ENCODE data around the gene SLC2A4RG. TPM values are rescaled to one million over a fixed set of nuclear protein-coding genes. Genes with fewer than 3 reads are reported as not detected.

SLC2A4RG gene
- total RNA-seq, 2 experiments from 2014 or later = 123 to 125 TPM

GRCh38 chr20:63702751-63703470 lies 36.7 kb upstream of the SLC2A4RG start:
- Mint-ChIP-seq H3K36me3 (ENCODE audit: low read depth) (peaks cover 27% of the 10 kb centered on the region), H3K4me1 (ENCODE audit: low read depth) (peaks cover 15% of the 10 kb centered on the region), H3K27me3 (no peaks in the 10 kb centered on the region), H3K9me3 (no peaks in the 10 kb centered on the region), H3K4me3 (no peak overlapping the region), H3K27ac (no peak overlapping the region)
- DNase-seq (peak in 1 of 14 experiments; percentile 16), ATAC-seq (ENCODE audit: poor library complexity) (no peak)
- intact Hi-C loops (cut with DNase I, micrococcal nuclease) = loop anchor here in 1 of 2 experiments (10.0 kb wide), 1 partner anchor 272 kb away; the partner anchor contains the start of gene SAMD10
- POLR2A ChIA-PET = no interaction called here
- no peaks in the 10 kb centered on the region for H3K9me3 ChIP-seq (ENCODE audit: control insufficient read depth in 1 of 2, insufficient read depth in 1 of 2, low read length in 2 of 2)
- no peak overlapping the region for H3K4me3 ChIP-seq (ENCODE audit: low read length)
- no peaks in the 10 kb centered on the region for H3K27me3 ChIP-seq (ENCODE audit: control insufficient read depth in 1 of 2, insufficient read depth in 2 of 2, low read length in 2 of 2)
- no peak overlapping the region for H3K27ac ChIP-seq (ENCODE audit: low read depth in 1 of 2, low read length in 2 of 2)
- peaks cover 53% of the 10 kb centered on the region for H3K4me1 ChIP-seq (ENCODE audit: insufficient read depth, low read length)
- CTCF ChIA-PET = no interaction called here
- TF ChIP-seq CTCF (IDR thresholded peaks at IDR 0.05) = no peak
- H3K36me3 ChIP-seq (ENCODE audit: insufficient read depth, low read length) = peaks cover 41% of the 10 kb centered on the region

- no peak overlapping the region for H3K27ac Mint-ChIP-seq
- CTCF ChIA-PET = no interaction called here
- H3K4me1 ChIP-seq (ENCODE audit: insufficient read depth, low read length) = peaks cover 52% of the 10 kb centered on the region
Measured at GRCh38 chr20:63703471-63703975, 36.1 kb upstream of the SLC2A4RG start.

More at GRCh38 chr20:63703471-63703975, 36.1 kb upstream of the SLC2A4RG start:
- Histone ChIP-seq H3K27me3 (ENCODE audit: control insufficient read depth in 1 of 2, insufficient read depth in 2 of 2, low read length in 2 of 2) (no peaks in the 10 kb centered on the region), H3K4me3 (ENCODE audit: low read length) (no peak overlapping the region), H3K9me3 (ENCODE audit: control insufficient read depth in 1 of 2, insufficient read depth in 1 of 2, low read length in 2 of 2) (no peaks in the 10 kb centered on the region), H3K36me3 (ENCODE audit: insufficient read depth, low read length) (peaks cover 41% of the 10 kb centered on the region), H3K27ac (ENCODE audit: low read depth in 1 of 2, low read length in 2 of 2) (no peak overlapping the region)
- no peaks in the 10 kb centered on the region for H3K27me3 Mint-ChIP-seq
- H3K4me1 Mint-ChIP-seq (ENCODE audit: low read depth) = peaks cover 17% of the 10 kb centered on the region
- H3K9me3 Mint-ChIP-seq = no peaks in the 10 kb centered on the region
- H3K4me3 Mint-ChIP-seq = no peak overlapping the region
- intact Hi-C loops (cut with DNase I, micrococcal nuclease) = loop anchor here in 1 of 2 experiments (10.0 kb wide), 1 partner anchor 271 kb away; the partner anchor contains the start of gene SAMD10
- POLR2A ChIA-PET = interaction anchor here (0.8 kb wide), 1 partner anchor 37 kb away, joined by 3 read pairs; no protein-coding TSS in a partner anchor
- DNase-seq (peak in 1 of 14 experiments; percentile 24), ATAC-seq (ENCODE audit: poor library complexity) (no peak)
- peaks cover 27% of the 10 kb centered on the region for H3K36me3 Mint-ChIP-seq (ENCODE audit: low read depth)
- TF ChIP-seq CTCF (IDR thresholded peaks at IDR 0.05) = no peak
